ENCODE measurements around the gene MATN3. TPM values are rescaled to one million over a fixed set of nuclear protein-coding genes. Genes with fewer than 3 reads are reported as not detected.

The MATN3 gene
- total RNA-seq, 1 experiment from 2014 or later, result 2.8 TPM

- TSS peak; percentile 46 for BruUV-seq (replicated peaks)
- POLR2A ChIA-PET (ENCODE audit: low non-redundant PET), result no interaction called here
- peak overlapping the region; percentile 69 for H3K4me3 ChIP-seq (ENCODE audit: low read depth, low read length, poor library complexity, severe bottlenecking)
- TF ChIP-seq CTCF (conservative IDR thresholded peaks at IDR 0.05; ENCODE audit: low read depth, low read length) (no peak), EZH2 (IDR thresholded peaks at IDR 0.05; ENCODE audit: borderline replicate concordance, low read depth, low read length, poor library complexity, severe bottlenecking) (no peak)
- no peaks in the 10 kb centered on the region for H3K27me3 ChIP-seq (replicated peaks; ENCODE audit: insufficient read depth, low read depth, low read length, poor library complexity)
- no peaks in the 10 kb centered on the region for H3K36me3 ChIP-seq (ENCODE audit: insufficient read depth, low read length, poor library complexity, severe bottlenecking)
- DNase-seq (ENCODE audit: low spot score), result no peak
- H3K4me1 ChIP-seq (ENCODE audit: insufficient read depth, low read length, poor library complexity, severe bottlenecking), result peaks cover 5% of the 10 kb centered on the region
- intact Hi-C loops (cut with micrococcal nuclease; ENCODE audit: unreplicated experiment), result no loop called here
- no peaks in the 10 kb centered on the region for H3K9me3 ChIP-seq (ENCODE audit: low read depth, low read length, poor library complexity, severe bottlenecking)
- no peak overlapping the region for H3K27ac ChIP-seq (ENCODE audit: low read depth, low read length, poor library complexity, severe bottlenecking)
- CTCF ChIA-PET, result interaction anchor here (1.6 kb wide), 1 partner anchor 27 kb away, joined by 6 read pairs; no protein-coding TSS in a partner anchor
Observed at GRCh38 chr2:19988600-19988999, 23.9 kb downstream of the MATN3 start.

GRCh38 chr2:19987936-19988335 is 24.5 kb downstream of the MATN3 start:
- BruUV-seq (replicated peaks), result no TSS peak
- TF ChIP-seq CTCF (conservative IDR thresholded peaks at IDR 0.05; ENCODE audit: low read depth, low read length), result no peak
- TF ChIP-seq EZH2 (IDR thresholded peaks at IDR 0.05; ENCODE audit: borderline replicate concordance, low read depth, low read length, poor library complexity, severe bottlenecking), result no peak
- no peak for DNase-seq (ENCODE audit: low spot score)
- Histone ChIP-seq H3K27ac (ENCODE audit: low read depth, low read length, poor library complexity, severe bottlenecking) (no peak overlapping the region), H3K9me3 (ENCODE audit: low read depth, low read length, poor library complexity, severe bottlenecking) (no peaks in the 10 kb centered on the region), H3K27me3 (replicated peaks; ENCODE audit: insufficient read depth, low read depth, low read length, poor library complexity) (no peaks in the 10 kb centered on the region), H3K36me3 (ENCODE audit: insufficient read depth, low read length, poor library complexity, severe bottlenecking) (no peaks in the 10 kb centered on the region), H3K4me3 (ENCODE audit: low read depth, low read length, poor library complexity, severe bottlenecking) (peak overlapping the region; percentile 69), H3K4me1 (ENCODE audit: insufficient read depth, low read length, poor library complexity, severe bottlenecking) (peaks cover 5% of the 10 kb centered on the region)
- intact Hi-C loops (cut with micrococcal nuclease; ENCODE audit: unreplicated experiment), result no loop called here
- CTCF ChIA-PET, result no interaction called here
- POLR2A ChIA-PET (ENCODE audit: low non-redundant PET), result no interaction called here

- ChIA-PET CTCF (no interaction called here), POLR2A (ENCODE audit: low non-redundant PET) (no interaction called here)
- BruUV-seq (replicated peaks), result no TSS peak
- Histone ChIP-seq H3K4me3 (ENCODE audit: low read depth, low read length, poor library complexity, severe bottlenecking) (no peak overlapping the region), H3K9me3 (ENCODE audit: low read depth, low read length, poor library complexity, severe bottlenecking) (no peaks in the 10 kb centered on the region), H3K27me3 (replicated peaks; ENCODE audit: insufficient read depth, low read depth, low read length, poor library complexity) (no peaks in the 10 kb centered on the region), H3K27ac (ENCODE audit: low read depth, low read length, poor library complexity, severe bottlenecking) (no peak overlapping the region), H3K4me1 (ENCODE audit: insufficient read depth, low read length, poor library complexity, severe bottlenecking) (peaks cover 18% of the 10 kb centered on the region), H3K36me3 (ENCODE audit: insufficient read depth, low read length, poor library complexity, severe bottlenecking) (peaks cover 23% of the 10 kb centered on the region)
- no peak for TF ChIP-seq EZH2 (IDR thresholded peaks at IDR 0.05; ENCODE audit: borderline replicate concordance, low read depth, low read length, poor library complexity, severe bottlenecking)
- TF ChIP-seq CTCF (conservative IDR thresholded peaks at IDR 0.05; ENCODE audit: low read depth, low read length), result no peak
- no peak for DNase-seq (ENCODE audit: low spot score)
- intact Hi-C loops (cut with micrococcal nuclease; ENCODE audit: unreplicated experiment), result no loop called here
Observed at GRCh38 chr2:19982268-19982667, 30.2 kb downstream of the MATN3 start.
